Medulla oblongata (tissue), 1 donor: ENCODE measurements around the gene CAMTA1.
A peak's percentile ranks its signal among the peaks of the same experiment; 100 is the strongest.

Experiments
- DNase-seq: peaks from one replicate; pipeline ENCODE4 v3.0.0-alpha.2; 2015; ENCODE audit errors: extremely low spot score

CAMTA1 gene

DNA sequence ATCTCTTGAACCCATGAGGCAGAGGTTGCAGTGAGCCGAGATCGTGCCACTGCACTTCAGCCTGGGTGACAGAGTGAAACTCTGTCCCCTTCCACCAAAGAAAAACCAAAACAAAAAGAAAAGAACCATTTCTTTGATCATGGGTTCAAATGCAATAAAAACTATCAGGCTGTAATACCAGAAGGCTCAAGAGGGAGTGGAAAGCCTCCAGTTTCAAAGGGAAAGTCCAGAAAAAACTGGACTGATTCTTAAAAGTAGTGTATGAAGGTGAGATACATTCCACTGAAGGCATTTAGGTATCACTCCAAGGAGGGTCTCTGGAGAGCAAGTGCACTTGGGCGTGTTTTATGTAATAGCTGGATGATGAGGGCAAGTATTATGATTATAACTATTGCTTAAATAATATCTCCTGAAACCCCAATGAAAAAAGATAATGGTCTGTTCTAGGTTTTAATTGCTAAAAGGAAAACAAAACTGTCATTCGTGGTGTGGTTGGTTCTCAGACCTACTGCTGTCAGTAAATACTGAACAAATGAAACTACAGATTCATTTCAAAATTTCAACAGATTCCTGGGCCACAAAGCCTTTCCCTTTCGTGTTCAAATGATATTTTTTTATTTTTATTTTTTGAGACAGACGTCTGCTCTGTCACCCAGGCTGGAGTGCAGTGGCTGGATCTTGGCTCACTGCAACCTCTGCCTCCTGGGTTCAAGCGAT lies 6.0 kb upstream of the CAMTA1 start:
- DNase-seq: no peak

DNA sequence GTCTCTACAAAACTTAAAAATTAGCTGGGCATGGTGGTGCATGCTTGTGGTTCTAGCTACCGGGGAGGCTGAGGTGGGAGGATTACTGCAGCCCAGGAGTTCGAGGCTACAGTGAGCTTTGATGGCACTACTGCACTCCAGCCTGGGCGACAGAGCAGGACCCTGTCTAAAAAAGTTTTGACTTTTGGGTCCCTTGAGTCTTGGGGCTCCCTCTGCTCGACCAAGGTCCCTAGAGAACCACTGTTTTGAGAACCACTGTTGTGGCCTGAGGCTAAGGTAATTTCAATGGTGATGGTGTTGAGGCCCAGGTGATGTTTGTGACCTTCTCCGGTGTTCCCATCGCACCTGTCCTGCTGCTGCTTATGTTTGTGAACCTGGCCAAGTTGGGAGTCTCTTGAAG lies 3.1 kb upstream of the CAMTA1 start:
- no peak for DNase-seq

DNA sequence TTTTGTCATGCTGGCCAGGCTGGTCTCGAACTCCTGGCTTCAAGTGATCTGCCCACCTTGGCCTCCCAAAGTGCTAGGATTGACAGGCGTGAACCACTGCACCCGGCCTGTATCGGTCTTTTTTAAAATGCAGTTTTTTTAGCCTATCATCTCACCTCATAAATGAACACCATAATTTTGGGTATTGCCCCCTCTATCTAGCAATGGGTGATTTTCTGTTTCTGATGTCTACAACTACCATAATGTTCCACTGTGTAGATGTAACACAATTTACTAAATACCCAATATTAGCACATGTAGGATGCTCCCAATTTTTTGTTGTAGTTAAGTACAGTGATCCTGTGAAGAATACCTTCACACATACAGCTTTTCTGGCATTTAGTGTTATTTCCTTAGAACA lies 2.0 kb upstream of the CAMTA1 start:
- no peak for DNase-seq

DNA sequence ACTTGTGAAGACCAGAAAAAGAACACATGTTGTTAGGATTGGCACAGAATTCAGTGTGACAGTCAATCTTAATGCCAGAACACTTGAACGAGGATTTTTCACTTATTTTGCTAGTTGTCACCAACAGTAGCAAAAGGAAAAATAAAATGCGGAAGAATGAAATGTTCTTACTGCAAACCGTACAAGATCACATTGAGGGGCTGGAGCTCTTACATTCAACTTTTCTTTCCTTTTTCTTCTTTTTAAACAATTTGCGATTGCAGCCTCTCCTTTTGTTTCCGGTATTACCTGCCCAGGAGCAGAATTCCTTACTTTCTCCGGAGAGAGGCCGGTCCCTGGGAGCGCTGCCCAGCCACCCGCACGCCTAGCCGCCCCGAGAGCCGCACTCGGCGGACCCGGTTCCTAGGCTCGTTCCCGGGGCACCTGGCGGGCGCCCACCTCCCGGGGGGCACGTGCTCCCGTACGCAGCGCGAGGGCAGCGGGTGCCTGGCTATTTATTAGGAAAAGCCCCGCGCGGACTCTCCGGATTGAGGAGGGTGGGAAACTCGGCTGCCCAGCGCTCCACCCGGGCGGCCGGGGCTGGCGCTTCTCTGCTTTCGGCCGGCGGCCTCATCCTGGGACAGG lies 1.2 kb upstream of the CAMTA1 start:
- peak; percentile 38 for DNase-seq

DNA sequence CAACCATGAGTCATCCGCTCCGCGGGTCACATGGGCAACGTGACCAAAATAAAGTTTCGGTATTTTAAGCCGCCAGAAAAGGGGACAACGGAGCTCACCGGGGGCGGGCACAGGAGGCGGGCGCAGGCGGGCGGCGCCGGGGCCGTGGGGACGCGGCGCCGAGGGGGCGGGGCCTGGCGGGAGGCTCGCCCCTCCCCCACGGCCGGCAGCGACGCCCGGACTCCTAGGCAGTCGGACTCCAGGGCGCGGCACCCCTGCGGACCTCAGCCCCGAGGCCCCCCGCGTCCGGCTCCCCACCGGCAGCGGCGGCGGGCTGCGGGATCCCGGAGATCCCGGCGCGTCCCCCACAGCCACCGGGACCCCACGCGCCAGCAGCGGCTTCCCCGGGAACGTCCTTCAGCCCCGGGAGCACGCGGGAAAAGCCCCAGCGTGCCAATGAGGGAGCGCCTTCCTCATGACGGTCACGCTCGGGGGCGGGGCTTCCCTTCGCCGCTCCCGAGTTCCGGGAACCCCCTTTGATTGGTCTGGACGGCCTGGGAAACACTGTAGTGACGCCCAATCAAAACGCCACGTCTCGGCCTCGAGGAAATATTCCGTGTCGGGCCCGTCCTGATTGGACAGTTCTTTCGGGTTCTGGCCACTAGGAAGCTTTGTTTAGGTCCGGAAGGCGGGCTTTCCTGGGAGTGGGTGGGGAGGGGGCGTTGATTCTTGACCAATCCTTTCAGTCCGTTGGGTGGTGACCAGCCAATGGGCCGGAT lies 515 bp upstream of the CAMTA1 start:
- DNase-seq: peak; percentile 100

DNA sequence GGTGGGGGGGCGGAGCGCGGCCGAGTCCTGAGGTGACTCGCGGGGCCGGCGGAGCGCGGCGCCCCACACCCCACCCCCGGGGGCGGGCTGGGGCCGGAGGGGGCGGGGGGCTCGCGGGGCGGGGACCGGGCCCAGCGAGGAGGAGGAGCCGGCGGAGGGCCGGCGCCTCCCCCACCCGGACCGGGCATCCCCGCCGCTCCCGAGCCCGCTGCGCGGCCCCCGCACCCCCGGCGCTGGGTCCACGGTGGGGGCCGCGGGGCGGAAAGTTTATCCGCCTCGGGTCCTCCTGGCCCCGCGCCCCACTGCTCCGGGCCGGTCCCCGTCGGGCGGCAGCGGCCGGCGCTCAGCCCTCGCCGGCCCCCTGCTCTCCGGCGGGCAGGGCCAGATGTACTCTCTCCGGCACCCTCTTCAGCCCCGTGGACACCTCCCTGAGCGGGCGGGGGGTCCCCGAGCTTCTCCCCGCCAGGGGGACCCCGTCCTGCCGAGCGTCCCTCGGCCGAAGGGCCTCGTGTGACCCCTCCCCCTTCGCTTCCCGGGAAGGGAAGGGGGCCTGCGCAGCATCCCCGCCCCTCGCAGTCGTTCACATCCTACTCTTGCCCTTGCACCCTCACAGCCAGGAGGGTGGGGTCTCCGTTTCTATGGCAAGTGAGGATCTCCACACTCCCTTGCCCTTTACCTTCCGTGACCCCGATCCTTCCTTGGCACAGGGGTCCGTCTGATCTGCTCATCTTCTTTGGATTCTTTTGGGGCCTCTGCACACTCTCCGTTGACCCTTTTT lies 663 bp downstream of the CAMTA1 start:
- peak; percentile 38 for DNase-seq

DNA sequence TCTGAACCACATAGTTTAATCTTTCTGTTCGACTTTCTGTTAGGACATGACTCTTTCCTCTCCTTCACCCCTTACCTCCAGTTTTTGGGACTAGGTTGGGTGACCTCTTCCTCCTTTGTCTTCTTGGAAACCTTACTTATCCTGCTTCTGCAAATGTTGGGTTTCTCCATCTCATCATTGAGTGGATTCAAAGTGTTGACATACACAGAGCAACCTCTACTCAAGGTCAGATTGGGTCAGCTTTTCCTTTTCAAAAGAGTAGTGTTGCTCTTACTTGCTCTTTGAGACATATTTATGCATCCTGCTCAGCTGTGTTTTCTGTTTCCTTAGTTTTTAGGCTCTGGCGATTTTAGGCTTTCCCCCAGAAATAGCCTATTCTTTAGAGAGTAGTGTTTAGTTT lies 3.7 kb downstream of the CAMTA1 start:
- DNase-seq: no peak

DNA sequence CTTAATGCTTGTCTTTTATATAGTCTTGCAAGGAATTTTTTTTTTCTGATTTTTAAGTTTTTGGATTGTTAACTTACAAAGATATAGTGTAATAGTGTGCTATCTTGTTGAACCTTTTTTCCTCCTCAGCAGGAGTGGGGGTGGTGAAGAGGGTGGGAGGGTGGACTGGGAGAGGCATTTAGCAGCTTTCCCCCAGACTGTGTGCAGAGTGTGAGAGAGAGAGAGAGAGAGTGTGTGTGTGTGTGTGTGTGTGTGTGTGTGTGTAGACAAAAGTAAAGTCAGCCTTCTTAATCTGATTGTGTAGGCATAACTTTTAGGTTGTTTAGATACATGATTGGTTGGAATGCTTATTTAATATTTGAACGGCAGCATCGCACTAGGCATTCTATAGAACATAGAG lies 4.9 kb downstream of the CAMTA1 start:
- DNase-seq: no peak

DNA sequence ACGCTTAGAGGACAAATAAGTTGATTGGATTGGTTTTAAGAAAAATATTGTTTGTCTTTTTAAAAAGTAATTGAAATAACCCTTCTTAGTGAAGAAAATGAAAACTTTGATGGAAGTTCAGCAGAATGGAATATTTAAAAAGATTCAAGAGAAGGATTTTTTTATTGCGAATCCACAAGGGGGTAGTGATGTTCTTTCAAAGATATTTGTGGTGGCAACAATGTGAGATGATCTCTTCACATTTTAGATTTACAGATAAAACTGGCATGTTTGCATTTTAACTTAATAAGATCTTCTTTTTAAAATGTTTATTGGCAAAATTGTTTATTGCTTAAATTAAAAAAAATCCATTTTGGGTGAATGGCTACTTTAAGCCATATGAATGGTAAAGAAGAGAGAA lies 8.9 kb downstream of the CAMTA1 start:
- DNase-seq: peak; percentile 64

DNA sequence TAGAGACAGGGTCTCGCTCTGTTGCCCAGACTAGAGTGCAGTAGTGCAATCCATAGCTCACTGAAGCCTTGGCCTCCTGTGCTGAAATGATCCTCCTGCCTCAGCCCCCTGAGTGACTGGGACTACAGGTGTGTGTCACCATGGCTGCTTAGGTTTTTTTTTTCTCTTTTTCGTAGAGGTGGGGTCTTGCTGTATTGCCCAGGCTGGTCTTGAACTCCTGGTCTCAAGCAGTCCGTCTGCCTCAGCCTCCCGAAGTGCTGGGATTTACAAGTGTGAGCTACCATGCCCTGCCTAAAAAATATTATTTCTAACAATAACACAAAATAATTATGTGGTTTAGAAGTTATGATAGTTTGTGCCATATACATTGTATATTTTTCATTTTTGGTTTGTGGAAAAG lies 9.9 kb downstream of the CAMTA1 start:
- no peak for DNase-seq

DNA sequence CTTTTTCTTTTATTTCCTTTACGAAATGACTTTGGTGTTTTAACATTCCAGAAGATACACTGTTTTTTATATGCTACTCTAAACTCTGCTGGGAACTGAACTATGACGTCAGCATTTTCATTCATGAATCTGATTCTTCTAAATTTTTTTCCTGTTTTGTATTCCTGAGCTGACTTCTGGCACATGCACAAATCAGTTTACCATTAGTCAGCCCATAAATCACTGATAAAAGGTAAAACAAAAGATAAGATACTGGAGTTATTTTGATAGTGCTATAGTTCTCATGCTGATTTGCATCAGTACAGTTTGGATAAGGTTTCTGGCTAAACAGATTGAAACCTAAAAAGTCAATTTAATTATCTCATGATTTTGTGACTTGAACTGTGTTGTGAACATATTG lies 10.4 kb downstream of the CAMTA1 start:
- no peak for DNase-seq

DNA sequence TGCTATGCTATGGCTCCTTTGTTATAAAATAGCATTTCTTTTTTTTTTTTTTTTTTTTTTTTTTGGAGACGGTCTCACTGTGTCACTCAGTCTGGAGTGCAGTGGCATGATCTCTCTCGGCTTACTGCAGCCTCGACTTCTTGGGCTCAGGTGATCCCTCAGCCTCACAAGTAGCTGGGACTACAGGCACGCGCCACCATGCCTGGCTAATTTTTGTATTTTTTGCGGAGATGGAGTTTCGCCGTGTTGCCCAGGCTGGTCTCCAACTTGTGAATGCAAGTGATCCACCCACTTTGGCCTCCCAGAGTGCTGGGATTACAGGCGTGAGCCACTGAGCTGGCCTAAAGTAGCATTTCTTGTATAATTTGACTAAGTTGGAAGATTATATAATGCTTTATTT lies 10.8 kb downstream of the CAMTA1 start:
- DNase-seq: no peak

DNA sequence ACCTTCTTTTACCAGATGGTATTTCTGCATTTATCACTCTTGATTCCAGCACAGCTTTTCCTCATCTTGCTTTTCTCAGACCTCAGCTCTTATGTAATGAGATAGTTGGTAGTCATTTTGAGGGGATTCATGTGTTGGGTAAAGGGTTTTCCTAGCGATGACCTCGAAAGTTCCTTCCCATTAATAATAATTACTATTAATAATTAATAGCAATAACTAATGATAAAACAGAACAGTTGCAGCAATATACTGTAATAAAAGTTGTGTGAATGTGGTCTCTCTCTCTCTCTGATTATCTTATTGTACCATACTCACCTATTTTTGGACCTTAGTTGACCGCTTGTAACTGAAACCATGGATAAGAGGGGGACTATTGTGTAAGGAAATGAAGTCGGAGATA lies 14.2 kb downstream of the CAMTA1 start:
- DNase-seq: no peak

DNA sequence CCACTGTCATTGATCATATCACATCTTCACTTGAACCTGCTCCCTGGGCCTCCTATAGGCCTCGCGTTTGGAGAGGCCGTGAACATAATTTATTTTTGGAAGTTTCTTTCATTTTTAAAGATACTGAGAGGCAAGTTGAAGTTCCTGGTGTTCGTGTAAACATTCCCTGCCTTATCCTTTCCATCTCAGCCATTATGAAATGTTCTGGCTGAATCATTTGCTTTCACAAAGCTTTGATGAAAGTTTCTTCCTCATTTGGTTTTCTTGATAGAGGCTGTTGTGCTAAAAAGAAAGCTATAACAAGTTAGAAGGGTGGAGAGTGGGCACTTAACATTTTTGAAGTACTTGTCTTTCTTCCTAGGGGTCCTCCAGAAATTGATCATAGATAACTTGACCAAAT lies 15.5 kb downstream of the CAMTA1 start:
- DNase-seq: no peak

DNA sequence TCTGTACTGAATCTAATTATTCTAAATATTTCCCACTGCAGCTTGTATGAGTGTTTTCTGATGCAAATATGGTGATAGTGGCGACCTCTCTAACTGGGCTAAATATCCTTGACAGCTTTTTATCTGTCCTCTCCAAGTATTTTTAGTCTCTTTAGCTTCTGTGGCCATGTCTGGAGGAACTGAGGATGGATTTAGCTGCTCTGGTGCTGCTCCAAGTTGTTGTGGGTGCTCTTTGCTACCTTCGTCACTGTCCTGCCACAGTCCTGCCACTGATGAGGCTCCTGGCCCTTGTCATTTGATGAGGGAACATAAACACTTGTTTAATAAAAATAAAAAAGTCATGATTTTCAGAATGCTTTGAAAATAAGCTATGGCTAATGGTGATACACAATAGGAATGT lies 15.9 kb downstream of the CAMTA1 start:
- DNase-seq: no peak

DNA sequence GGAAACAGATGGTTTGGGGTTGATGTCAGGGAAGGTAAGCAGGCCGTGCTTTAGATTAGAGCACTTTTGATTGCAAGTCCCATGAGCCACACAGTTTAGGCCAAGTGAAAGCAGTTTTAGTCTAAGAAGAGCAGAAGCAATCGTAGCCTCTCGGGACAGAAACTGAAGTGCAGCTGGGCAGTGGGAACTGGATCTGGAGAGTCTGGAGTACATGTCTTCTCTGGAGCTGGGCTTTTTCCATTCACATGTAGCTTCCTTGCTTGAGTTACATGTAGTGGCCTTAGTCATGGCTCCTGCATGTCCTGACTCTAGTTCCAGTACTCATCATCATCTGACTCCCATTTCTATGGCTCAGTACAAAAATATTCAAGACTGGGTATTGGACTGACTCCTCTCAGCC lies 16.7 kb downstream of the CAMTA1 start:
- no peak for DNase-seq

DNA sequence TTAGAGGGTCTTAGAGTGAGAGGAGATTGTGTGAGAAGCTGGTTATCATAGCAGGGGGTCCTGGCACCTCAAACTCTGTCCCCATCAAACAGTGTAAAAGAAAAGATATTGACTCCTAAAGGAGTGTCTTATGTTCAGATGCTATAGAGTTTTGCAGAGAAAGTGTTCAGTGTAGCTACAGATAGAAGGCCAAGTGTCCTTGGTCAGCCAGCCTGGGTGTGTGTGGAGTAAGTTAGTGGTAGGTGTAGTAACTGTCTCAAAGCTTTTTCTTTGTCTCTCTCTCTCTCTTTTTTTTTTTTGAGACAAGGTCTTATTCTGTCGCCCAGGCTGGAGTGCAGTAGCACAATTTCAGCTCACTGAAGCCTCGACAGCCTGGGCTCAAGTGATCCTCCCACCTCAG lies 17.2 kb downstream of the CAMTA1 start:
- no peak for DNase-seq

DNA sequence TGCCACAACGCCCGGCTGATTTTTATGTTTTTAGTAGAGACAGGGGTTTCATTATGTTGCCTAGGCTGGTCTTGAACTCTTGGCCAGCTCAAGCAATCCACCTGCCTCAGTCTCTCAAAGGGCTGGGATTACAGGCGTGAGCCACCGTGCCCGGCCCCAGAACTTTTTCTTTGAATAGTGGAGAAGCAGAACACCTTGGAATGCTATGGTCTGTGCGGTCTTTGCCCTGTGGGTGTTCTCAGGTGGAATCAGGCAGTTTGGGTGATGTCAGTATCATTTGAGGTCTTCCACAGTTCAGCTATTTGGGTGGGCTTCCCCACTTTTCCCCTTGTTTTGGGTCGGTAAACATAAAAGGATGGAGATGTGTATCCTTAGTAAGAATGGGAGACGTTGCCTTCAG lies 17.6 kb downstream of the CAMTA1 start:
- DNase-seq: no peak

DNA sequence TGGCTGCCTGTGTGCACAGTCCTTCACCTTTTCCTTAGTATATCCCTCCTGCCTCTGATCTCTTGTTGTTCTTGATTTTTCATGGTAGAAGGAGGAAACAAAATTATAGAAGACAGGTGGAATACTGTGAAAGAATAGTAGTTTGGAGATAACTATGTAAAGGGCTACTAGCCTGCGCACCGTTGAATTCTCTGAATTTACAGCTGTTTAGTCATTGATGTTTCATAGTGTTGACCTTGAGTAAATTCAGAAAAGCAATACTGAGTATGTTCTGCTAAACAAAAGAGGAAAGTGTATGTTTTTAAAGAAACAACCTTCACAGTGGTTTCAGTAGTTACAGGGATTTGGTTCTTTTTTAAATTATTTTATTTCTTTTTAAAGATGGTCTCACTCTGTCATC lies 18.1 kb downstream of the CAMTA1 start:
- no peak for DNase-seq

DNA sequence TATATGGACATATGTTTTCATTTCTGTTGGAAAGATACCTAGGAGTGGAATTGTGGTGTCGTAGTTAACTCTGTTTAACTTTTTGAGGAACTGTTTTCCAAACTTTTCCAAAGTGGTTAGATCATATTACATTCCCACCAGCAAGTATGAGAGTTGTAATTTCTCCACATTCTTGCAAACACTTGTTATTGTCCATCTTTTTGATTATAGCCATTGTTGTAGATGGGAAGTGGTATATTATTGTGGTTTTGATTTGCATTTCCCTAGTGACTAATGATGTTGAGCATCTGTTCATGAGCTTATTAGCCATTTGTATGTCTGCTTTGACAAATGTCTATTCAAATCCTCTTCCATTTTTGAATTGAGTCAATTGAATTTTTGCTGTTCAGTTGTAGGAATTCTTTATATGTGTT lies 19.8 kb downstream of the CAMTA1 start:
- DNase-seq: no peak

DNA sequence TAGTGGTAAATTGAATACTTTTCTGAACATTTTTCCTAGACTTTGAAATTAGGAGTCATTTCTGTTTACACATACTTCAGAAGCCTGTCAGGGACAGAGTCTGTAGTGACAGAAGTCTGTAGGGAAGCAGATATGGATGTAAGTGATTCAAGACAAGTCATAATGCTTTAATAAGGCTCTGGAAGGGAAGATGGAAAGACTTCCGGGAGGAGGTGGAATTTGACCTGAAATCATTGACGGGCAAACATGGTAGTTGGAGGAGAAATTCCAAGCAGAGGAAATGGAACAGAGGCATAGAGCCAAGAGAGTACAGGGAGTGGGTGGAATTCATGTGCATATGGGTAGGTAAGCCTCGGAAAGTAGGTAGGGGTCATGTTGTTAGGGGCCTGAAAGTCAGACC lies 22.5 kb downstream of the CAMTA1 start:
- no peak for DNase-seq

DNA sequence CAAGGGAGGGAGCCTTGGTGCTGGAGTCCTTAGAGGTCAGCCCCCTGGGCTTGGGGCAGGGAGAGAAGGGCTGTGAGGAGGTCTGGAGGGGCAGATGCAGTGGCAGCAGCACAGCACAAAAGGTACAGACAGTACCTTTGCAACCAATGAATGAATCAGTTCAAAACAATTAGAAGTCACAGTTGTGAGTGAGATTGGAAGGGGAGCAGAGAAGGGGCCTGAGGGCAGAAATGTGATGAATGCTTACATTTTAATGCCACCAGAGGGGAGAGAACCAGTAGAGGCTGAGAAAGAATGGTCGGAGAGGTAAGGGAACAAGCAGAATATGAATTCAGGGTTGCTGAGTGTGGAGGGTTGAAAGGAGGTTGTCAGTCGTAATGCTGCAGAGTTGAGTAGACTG lies 24.2 kb downstream of the CAMTA1 start:
- DNase-seq: no peak
